Choroid plexus epithelial cell (primary cell): Measurements from ENCODE around the gene C10orf67.

Experiments used
- DNase-seq: peaks from one replicate; pipeline ENCODE4 v3.0.0-alpha.2; 2010; ENCODE audit warnings: low read depth
- H3K4me3 ChIP-seq: 2 replicates; pipeline ENCODE4 v1.5.1; 2011; ENCODE audit warnings: low read depth, mild to moderate bottlenecking, control low read depth, low read length, moderate library complexity
- CTCF ChIP-seq: conservative IDR thresholded peaks from 2 replicates; pipeline ENCODE4 v1.5.1; 2011; ENCODE audit warnings: low read depth, mild to moderate bottlenecking, control low read depth, inconsistent platforms, low read length, moderate library complexity

C10orf67 gene

GRCh38 chr10:23200997-23201652 is 143.5 kb downstream of the C10orf67 start:
- no peak for TF ChIP-seq CTCF
- no peak for DNase-seq
- no peak overlapping the region for H3K4me3 ChIP-seq

GRCh38 chr10:23200586-23200985 is 144.0 kb downstream of the C10orf67 start:
- DNase-seq, result no peak
- TF ChIP-seq CTCF, result no peak

GRCh38 chr10:23199768-23200511 is 144.7 kb downstream of the C10orf67 start:
- DNase-seq, result no peak
- TF ChIP-seq CTCF, result no peak
- no peak overlapping the region for H3K4me3 ChIP-seq

More at GRCh38 chr10:23200586-23200985, 144.0 kb downstream of the C10orf67 start:
- H3K4me3 ChIP-seq, result no peak overlapping the region

GRCh38 chr10:23198940-23199767 is 145.4 kb downstream of the C10orf67 start:
- no peak for TF ChIP-seq CTCF
- no peak for DNase-seq
- H3K4me3 ChIP-seq, result no peak overlapping the region

GRCh38 chr10:23198610-23198939 is 146.0 kb downstream of the C10orf67 start:
- DNase-seq, result no peak
- TF ChIP-seq CTCF, result no peak
- no peak overlapping the region for H3K4me3 ChIP-seq

- no peak for TF ChIP-seq CTCF
- H3K4me3 ChIP-seq, result no peak overlapping the region
- DNase-seq, result no peak
Observed at GRCh38 chr10:23197416-23197861, 147.2 kb downstream of the C10orf67 start.
